Calu3 (cell line): ENCODE measurements around the gene UCK2. TPM values are rescaled to one million over a fixed set of nuclear protein-coding genes. Genes with fewer than 3 reads are reported as not detected.

Experiments
- BruUV-seq: library from RNA; stranded (reverse); fragments of 400-500 nt; replicated peaks from 2 replicates; lab custom pipeline; 2021; lab: Mats Ljungman, UMichigan
- CTCF ChIA-PET: fragments of 300-600 bp; sonication (Branson Sonifier 250); formaldehyde crosslinking; loops from one replicate; lab custom pipeline; 2022; ENCODE audit warnings: antibody characterized with exemption; lab: Charles Lee
- DNase-seq: peaks from one replicate; pipeline ENCODE4 v3.0.0; 2022
- H3K27ac Mint-ChIP-seq: one replicate; pipeline ENCODE4 v1.8.0; 2022; ENCODE audit warnings: mixed read lengths; ENCODE audit not compliant: unreplicated experiment
- H3K27me3 Mint-ChIP-seq: one replicate; pipeline ENCODE4 v1.8.0; 2022; ENCODE audit warnings: mixed read lengths; ENCODE audit not compliant: unreplicated experiment
- H3K36me3 Mint-ChIP-seq: one replicate; pipeline ENCODE4 v1.8.0; 2022; ENCODE audit warnings: mild to moderate bottlenecking, moderate library complexity, mixed read lengths; ENCODE audit not compliant: insufficient read depth, unreplicated experiment
- H3K4me1 Mint-ChIP-seq: one replicate; pipeline ENCODE4 v1.8.0; 2022; ENCODE audit warnings: mild to moderate bottlenecking, low read depth, mixed read lengths; ENCODE audit not compliant: unreplicated experiment
- H3K4me3 Mint-ChIP-seq: one replicate; pipeline ENCODE4 v1.8.0; 2022; ENCODE audit warnings: mild to moderate bottlenecking, low read depth, moderate library complexity, mixed read lengths; ENCODE audit not compliant: unreplicated experiment
- H3K9me3 Mint-ChIP-seq: one replicate; pipeline ENCODE4 v1.8.0; 2022; ENCODE audit warnings: low read depth, mixed read lengths; ENCODE audit not compliant: unreplicated experiment
- CTCF ChIP-seq: fragments of 200-600 bp; IDR thresholded peaks from one replicate; pipeline ENCODE4 v1.8.0; 2022; ENCODE audit warnings: antibody characterized with exemption; ENCODE audit not compliant: unreplicated experiment
- intact Hi-C: fragments of 100-400 bp; cut with micrococcal nuclease; formaldehyde crosslinking; loops from one replicate; pipeline ENCODE4 v1.10.0; 2022; ENCODE audit not compliant: unreplicated experiment
- total RNA-seq: library from RNA; stranded (reverse); gene quantifications from 2 replicates; pipeline ENCODE4 v1.2.3, GENCODE V29; 2022

The UCK2 gene
- total RNA-seq, 1 experiment from 2014 or later, result 109 TPM

DNA sequence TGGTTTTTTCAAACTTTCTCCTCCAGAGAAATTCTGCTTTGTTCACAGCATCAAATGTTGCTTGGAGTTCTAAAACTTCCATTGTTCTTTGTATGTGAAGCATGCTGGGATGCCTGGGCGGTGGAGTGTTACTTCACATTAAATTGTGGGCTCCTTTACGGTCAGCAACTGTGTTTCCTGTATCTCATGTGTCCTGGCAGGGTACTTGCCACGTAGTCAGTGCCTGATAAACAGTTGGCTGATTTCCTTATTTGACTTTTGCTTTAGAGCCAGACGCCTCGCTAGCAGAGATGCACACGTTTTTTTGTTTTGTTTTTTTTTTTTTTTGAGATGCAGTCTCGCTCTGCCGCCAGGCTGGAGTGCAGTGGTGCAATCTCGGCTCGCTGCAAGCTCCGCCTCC, 96.7 kb downstream of the UCK2 start:
- BruUV-seq, result no TSS peak
- no peak for TF ChIP-seq CTCF
- H3K4me3 Mint-ChIP-seq, result no peak overlapping the region
- H3K4me1 Mint-ChIP-seq, result no peaks in the 10 kb centered on the region
- intact Hi-C loops, result loop anchor here (1.0 to 10.0 kb wide), 3 partner anchors 311 to 555 kb away; no protein-coding TSS in a partner anchor
- H3K36me3 Mint-ChIP-seq, result no peaks in the 10 kb centered on the region
- no peaks in the 10 kb centered on the region for H3K27me3 Mint-ChIP-seq
- CTCF ChIA-PET, result interaction anchor here (0.6 to 1.6 kb wide), 8 partner anchors 8 to 555 kb away, joined by 3 to 22 read pairs (median 4); partner anchors contain the start of gene ALDH9A1
- H3K9me3 Mint-ChIP-seq, result no peaks in the 10 kb centered on the region
- DNase-seq, result no peak
- H3K27ac Mint-ChIP-seq, result no peak overlapping the region

GRCh38 chr1:165925498-165926079, 98.2 kb downstream of the UCK2 start:
- no peaks in the 10 kb centered on the region for H3K36me3 Mint-ChIP-seq
- no peaks in the 10 kb centered on the region for H3K27me3 Mint-ChIP-seq
- no peak for DNase-seq
- intact Hi-C loops, result loop anchor here (10.0 kb wide), 2 partner anchors 309 to 521 kb away; no protein-coding TSS in a partner anchor
- CTCF ChIA-PET, result interaction anchor here (1.0 to 1.6 kb wide), 3 partner anchors 156 to 553 kb away, joined by 3 to 22 read pairs (median 3); partner anchors contain the start of gene TMCO1
- H3K27ac Mint-ChIP-seq, result no peak overlapping the region
- H3K9me3 Mint-ChIP-seq, result no peaks in the 10 kb centered on the region
- H3K4me3 Mint-ChIP-seq, result no peak overlapping the region
- BruUV-seq, result no TSS peak
- no peaks in the 10 kb centered on the region for H3K4me1 Mint-ChIP-seq
- TF ChIP-seq CTCF, result no peak

DNA sequence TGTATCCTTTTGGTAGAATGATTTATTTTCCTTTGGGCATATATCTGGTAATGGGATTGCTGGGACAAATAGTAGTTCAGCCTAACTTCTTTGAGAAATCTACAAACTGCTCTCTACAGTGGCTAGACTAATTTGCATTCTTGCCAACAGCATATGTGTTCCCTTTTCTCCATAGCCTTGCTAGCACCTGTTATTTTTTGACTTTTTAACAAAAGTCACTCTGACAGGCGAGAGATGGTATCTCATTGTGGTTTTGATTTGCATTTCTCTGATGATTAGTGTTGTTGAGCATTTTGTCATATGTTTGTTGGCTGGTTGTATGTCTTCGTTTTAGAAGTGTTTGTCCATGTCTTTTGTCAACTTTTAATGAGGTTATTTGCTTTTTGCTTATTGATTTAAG, 99.8 kb downstream of the UCK2 start:
- no peak for TF ChIP-seq CTCF
- Mint-ChIP-seq H3K36me3 (no peaks in the 10 kb centered on the region), H3K27ac (no peak overlapping the region), H3K27me3 (no peaks in the 10 kb centered on the region), H3K9me3 (no peaks in the 10 kb centered on the region), H3K4me1 (no peaks in the 10 kb centered on the region), H3K4me3 (no peak overlapping the region)
- intact Hi-C loops, result loop anchor here (10.0 kb wide), 2 partner anchors 308 to 522 kb away; no protein-coding TSS in a partner anchor
- CTCF ChIA-PET, result no interaction called here
- DNase-seq, result no peak
- no TSS peak for BruUV-seq

GRCh38 chr1:165928075-165928731, 100.8 kb downstream of the UCK2 start:
- peak; percentile 72 for DNase-seq
- no peak overlapping the region for H3K4me3 Mint-ChIP-seq
- no peaks in the 10 kb centered on the region for H3K27me3 Mint-ChIP-seq
- CTCF ChIA-PET, result interaction anchor here (0.6 to 1.0 kb wide), 2 partner anchors 206 to 578 kb away, joined by 4 to 7 read pairs; no protein-coding TSS in a partner anchor
- no peak overlapping the region for H3K27ac Mint-ChIP-seq
- no peaks in the 10 kb centered on the region for H3K36me3 Mint-ChIP-seq
- no peaks in the 10 kb centered on the region for H3K9me3 Mint-ChIP-seq
- H3K4me1 Mint-ChIP-seq, result no peaks in the 10 kb centered on the region
- intact Hi-C loops, result loop anchor here (1.0 to 10.0 kb wide), 5 partner anchors 239 to 551 kb away; partner anchors contain the start of gene FAM78B
- peak; percentile 60 for TF ChIP-seq CTCF
- no TSS peak for BruUV-seq
